Subcutaneous adipose tissue (tissue), 4 donors: ENCODE data around the gene ARL8B. TPM values are rescaled to one million over a fixed set of nuclear protein-coding genes. Genes with fewer than 3 reads are reported as not detected.

ENCODE experiments used
- total RNA-seq, 4 donors: library from RNA; depleted of rRNA; stranded (reverse); fragments of >200 nt; gene quantifications; one replicate each; pipeline ENCODE4 v1.1.0, GENCODE V29; 2016
- TF ChIP-seq, protein P1 (sequence below): fragments of 450-650 bp; IDR thresholded peaks from one replicate; pipeline ENCODE4 v1.5.1; 2016; ENCODE audit warnings: low read depth, mild to moderate bottlenecking, control low read depth, antibody characterized with exemption, moderate library complexity

Gene ARL8B
- total RNA-seq, 4 donors from 2014 or later = 49.4 to 136 (median 73.6) TPM

DNA sequence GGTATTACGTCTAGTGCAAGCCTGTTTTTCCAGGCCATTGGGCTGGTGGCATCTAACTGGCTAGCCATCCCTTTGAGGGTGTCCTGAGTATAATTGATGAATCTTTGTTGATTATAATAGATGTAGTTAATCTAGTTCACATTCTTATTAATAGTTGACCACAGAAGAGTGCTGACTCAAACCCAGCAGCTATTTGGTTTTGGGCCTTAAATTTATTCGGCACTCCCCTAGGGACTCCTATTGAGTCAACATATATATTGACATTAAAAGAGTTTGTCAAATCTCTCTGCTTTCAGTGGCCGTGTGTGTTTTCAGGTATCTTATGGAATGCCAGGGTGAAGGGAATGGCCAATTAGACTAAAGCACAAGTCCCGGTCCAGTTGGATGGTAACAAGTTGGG lies 19.7 kb downstream of the ARL8B start:
- TF ChIP-seq, protein P1, sequence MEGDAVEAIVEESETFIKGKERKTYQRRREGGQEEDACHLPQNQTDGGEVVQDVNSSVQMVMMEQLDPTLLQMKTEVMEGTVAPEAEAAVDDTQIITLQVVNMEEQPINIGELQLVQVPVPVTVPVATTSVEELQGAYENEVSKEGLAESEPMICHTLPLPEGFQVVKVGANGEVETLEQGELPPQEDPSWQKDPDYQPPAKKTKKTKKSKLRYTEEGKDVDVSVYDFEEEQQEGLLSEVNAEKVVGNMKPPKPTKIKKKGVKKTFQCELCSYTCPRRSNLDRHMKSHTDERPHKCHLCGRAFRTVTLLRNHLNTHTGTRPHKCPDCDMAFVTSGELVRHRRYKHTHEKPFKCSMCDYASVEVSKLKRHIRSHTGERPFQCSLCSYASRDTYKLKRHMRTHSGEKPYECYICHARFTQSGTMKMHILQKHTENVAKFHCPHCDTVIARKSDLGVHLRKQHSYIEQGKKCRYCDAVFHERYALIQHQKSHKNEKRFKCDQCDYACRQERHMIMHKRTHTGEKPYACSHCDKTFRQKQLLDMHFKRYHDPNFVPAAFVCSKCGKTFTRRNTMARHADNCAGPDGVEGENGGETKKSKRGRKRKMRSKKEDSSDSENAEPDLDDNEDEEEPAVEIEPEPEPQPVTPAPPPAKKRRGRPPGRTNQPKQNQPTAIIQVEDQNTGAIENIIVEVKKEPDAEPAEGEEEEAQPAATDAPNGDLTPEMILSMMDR = no peak

DNA sequence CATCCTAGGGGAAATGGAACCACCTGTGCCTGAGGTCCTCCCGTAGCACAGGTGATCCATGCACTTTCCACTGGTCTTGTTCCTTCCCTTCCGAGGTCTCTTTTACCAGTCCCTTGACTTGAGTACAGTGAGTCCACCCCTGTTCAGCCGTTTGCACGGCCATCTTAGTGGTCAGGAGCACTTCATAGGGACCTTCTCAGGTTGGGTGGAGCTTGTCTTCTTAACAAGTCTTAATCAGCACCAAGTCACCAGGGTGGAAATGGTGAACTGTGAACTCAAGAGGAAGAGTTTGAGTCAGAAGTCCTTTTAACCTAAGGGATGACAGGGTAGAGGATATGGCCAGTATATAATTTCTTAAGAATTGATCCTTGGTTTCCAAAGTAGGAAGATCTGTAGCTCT lies 21.4 kb downstream of the ARL8B start:
- TF ChIP-seq, protein P1 = no peak

DNA sequence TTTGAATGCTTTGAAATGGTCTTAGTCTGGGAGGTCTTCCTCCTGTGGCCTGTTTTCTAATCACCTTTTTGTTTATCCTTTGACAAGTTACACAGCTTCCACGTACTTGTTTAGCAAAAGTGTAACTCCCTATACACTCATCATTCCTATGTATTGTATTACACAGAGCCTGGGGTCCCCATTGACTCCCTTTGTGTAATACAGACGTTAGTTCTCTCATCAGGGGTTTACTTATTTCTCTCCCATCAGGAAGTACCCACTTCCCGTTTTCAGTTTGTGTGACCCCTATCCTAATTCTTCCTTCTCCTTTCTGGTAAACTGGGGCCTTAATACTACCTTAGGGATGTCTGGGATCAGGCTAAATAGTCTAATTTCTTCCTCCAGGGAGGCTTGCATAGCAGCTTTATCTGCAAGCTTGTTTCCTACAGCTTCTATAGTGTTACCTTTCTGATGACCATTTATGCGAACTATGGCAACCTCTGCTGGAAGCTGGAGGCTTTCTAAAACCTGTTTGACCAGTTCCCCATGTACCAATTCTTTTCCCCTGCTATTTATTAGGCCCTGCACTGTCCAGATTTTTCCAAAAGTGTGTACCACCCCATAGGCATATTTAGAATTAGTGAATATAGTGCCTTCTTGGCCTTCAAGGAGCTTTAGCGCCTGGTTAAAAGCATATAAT lies 22.4 kb downstream of the ARL8B start:
- TF ChIP-seq, protein P1 = no peak

DNA sequence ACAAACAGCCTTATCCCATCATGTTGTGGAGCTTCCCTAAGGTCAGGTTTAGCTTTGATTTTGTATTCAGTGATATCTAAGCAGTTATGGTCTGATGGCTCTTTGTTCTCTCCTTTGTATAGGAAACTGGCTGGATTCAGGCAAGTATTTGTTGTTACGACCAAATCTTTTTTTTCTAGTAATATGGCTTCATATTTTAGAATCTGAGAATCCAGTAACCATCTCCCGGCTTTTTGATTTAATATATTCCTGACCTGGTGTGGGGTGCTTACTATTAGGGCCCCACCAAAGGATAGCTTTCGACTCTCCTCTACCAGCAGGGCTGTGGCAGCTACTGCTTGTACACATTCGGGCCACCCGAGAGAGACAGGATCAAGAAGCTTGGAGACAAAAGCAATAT lies 23.0 kb downstream of the ARL8B start:
- TF ChIP-seq, protein P1 = no peak

DNA sequence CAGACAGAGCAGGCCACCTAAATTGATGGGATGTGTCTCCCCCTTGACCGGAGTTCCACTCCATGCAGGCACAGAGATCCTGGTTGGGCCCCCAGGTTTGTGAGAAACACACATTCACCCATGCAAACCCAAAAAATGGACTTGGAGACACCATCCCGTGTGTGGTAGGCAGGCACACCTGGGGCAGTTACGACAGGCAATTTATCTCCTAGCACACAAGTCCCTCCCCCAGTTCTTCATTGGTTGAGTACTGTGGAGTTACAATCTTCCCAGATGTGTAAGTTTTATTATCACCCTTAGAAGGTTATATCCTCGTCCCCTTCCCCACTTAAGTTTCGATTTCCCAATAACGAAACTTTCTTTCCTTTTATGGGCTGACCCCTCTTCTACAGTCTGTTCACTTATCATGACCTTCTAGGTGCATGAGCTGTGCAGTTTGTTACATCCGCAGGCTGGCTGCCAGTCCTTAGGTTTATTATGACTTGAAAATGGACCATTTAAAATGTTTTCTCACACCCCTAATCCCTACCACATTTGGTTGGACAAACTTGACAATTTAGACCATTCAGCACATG lies 27.3 kb downstream of the ARL8B start:
- TF ChIP-seq, protein P1 = no peak

DNA sequence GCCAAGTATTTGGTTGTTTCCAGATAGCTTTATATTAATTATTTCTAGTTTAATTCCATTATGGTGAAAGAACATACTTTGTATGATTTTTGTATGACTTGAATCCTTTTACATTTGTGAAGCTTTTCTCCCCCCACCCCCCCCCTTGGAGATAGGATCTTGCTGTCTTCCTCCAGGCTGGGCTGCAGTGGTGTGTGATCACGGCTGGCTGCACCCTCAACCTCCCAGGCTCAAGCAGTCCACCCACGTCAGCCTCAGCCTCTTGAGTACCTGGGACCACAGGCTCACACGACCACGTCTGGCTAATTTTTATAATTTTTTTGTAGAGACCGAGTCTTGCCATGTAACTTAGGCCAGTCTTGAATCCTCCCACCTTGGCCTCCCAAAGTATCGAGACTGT lies 29.5 kb downstream of the ARL8B start:
- TF ChIP-seq, protein P1 = no peak

DNA sequence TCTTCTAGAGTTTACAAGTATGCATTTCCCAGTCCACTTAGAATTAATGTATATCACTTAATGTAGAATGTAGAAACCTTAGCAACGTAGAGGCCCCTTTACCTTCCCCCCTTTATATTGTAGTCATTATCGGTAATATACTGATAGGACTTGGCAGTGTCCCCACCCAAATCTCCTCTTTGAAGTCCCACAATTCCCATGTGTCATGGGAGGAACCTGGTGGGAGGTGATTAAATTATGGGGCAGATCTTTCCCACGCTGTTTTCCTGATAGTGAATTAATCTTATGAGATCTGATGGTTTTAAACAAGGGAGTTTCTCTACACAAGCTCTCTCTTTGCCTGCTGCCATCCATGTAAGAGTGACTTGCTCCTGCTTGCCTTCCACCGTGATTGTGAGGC lies 31.0 kb downstream of the ARL8B start:
- TF ChIP-seq, protein P1 = no peak
